Mucosa of stomach (tissue), 1 donor: ENCODE data around the gene APBA1.

Experiments used
- H3K27me3 ChIP-seq: one replicate; pipeline ENCODE4 v1.7.0; 2013; ENCODE audit warnings: mild to moderate bottlenecking, low read length; ENCODE audit not compliant: control insufficient read depth, insufficient read depth
- H3K36me3 ChIP-seq: one replicate; pipeline ENCODE4 v1.7.0; 2013; ENCODE audit warnings: low read length; ENCODE audit not compliant: control insufficient read depth, insufficient read depth
- H3K4me1 ChIP-seq: one replicate; pipeline ENCODE4 v1.7.0; 2013; ENCODE audit warnings: mild to moderate bottlenecking, low read length; ENCODE audit not compliant: control insufficient read depth, insufficient read depth
- H3K4me3 ChIP-seq: one replicate; pipeline ENCODE4 v1.7.0; 2013; ENCODE audit warnings: low read length
- H3K9ac ChIP-seq: one replicate; pipeline ENCODE4 v1.7.0; 2013; ENCODE audit warnings: mild to moderate bottlenecking, low read length, moderate library complexity
- H3K9me3 ChIP-seq: one replicate; pipeline ENCODE4 v1.7.0; 2013; ENCODE audit warnings: mild to moderate bottlenecking, low read length, moderate library complexity; ENCODE audit not compliant: control insufficient read depth
- donor health status: Pancreatic carcinoma.

APBA1 gene

DNA sequence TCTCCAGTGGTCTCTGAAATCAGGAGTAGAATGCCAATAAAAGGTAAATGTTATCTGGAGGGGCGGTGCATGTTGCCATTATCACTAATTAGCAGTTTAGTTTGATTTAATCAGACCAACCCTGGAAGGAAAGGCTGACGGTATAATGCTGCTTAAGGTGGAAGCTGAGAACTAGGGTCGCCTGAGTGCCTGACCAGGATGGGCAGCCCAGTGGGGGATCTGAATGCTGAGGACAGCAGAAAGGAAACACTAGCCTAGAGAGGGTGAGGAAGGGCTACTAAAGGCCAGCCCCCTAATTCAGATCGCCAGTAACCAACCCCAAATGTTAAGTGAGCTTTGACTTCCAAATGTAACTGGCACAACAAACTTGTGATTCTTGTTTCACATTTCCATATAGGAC, 172.2 kb downstream of the APBA1 start:
- Histone ChIP-seq H3K36me3 (no peaks in the 10 kb centered on the region), H3K4me3 (no peak overlapping the region), H3K4me1 (no peaks in the 10 kb centered on the region), H3K9me3 (no peaks in the 10 kb centered on the region), H3K27me3 (no peaks in the 10 kb centered on the region), H3K9ac (no peak overlapping the region)

DNA sequence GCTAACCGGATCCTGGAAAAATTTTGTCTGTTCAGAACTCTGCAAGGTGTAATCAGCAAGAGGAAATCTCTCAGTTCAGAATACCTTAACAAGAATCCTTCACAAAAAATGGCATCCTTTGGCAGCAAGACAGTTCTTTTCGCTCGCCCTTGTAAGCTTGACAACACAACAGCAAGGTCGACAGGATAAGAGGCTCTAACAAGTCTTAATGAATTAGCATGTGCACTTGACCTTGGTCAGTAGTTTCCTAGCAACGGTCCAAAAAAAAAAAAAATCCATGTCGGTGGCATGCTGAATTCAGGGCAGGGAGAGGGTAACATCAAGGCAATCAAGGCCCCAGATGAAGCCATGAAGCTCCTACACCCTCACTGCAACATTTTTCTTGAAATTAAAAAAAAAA, 172.8 kb downstream of the APBA1 start:
- Histone ChIP-seq H3K9me3 (no peaks in the 10 kb centered on the region), H3K9ac (no peak overlapping the region), H3K4me1 (no peaks in the 10 kb centered on the region), H3K4me3 (no peak overlapping the region), H3K36me3 (no peaks in the 10 kb centered on the region), H3K27me3 (no peaks in the 10 kb centered on the region)

DNA sequence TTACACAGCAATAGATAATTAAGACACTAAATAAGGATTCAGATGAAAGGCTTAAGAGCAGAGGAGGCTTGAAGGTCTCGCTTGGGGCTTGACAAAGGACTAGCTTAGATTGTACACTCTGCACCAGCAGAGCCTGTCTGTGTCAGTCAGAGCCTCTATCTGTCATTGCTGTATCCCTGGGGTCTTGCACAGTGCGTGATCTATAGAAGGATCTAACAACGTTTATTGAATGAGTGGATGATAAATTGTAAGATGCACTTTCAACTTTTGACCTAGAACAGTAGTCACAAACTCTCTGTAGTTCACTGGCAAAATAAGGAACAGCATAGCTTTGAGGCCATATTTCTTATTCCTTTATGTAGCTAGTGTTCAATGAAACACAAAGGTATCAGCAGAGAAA, 173.7 kb downstream of the APBA1 start:
- H3K9ac ChIP-seq = no peak overlapping the region
- H3K36me3 ChIP-seq = no peaks in the 10 kb centered on the region
- H3K4me3 ChIP-seq = no peak overlapping the region

DNA sequence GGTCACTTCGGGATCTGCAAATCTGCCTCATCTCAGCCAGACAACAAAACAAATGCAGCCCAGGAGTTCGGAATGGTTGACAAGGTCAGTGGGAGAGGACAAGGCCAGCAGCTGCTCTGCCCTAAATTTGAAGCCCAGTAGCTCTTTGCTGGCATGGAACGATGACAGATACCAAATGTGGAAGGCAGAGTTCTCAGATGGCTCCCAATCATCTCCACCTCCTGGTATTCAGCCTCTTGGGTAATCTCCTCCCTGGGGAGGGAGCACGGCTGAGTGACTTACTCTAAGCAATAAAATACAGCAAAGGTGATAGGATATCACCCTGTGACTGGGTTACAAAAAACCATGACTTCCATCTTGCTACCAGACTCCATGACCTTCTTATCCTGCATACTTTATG, 174.4 kb downstream of the APBA1 start:
- Histone ChIP-seq H3K36me3 (no peaks in the 10 kb centered on the region), H3K9ac (no peak overlapping the region), H3K27me3 (no peaks in the 10 kb centered on the region), H3K9me3 (no peaks in the 10 kb centered on the region), H3K4me3 (no peak overlapping the region), H3K4me1 (no peaks in the 10 kb centered on the region)

More for the DNA sequence above, 173.7 kb downstream of the APBA1 start:
- H3K27me3 ChIP-seq = no peaks in the 10 kb centered on the region
- H3K4me1 ChIP-seq = no peaks in the 10 kb centered on the region
- no peaks in the 10 kb centered on the region for H3K9me3 ChIP-seq

DNA sequence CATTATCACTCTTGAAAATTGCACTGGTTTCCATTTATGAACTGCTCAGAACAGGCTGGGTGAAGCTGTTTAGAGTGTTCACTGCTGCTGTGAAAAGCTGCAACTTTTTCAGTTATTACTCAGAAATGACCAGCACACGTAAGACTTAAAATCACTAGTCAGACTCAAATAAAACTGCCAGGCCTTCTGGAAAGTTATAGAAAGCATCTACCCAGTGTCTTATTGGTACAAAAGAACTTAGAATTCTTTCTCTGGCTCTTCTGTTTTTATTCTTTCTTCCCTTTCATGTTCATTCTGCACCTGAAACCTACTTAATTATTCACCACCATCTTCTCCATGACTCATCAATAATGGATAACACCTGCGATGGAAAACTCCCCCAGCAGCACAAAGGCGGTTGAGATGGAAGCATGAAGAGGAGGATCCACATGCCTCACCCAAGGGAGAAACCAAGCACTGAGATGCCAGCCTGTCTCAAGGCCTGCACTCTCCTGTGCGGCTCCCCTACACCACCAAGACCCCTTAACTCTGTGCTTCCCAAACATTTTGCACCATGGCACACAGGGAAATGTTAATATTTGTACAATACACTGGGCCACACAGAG, 175.2 kb downstream of the APBA1 start:
- Histone ChIP-seq H3K36me3 (no peaks in the 10 kb centered on the region), H3K4me1 (no peaks in the 10 kb centered on the region), H3K27me3 (no peaks in the 10 kb centered on the region), H3K9ac (no peak overlapping the region), H3K4me3 (no peak overlapping the region), H3K9me3 (no peaks in the 10 kb centered on the region)

DNA sequence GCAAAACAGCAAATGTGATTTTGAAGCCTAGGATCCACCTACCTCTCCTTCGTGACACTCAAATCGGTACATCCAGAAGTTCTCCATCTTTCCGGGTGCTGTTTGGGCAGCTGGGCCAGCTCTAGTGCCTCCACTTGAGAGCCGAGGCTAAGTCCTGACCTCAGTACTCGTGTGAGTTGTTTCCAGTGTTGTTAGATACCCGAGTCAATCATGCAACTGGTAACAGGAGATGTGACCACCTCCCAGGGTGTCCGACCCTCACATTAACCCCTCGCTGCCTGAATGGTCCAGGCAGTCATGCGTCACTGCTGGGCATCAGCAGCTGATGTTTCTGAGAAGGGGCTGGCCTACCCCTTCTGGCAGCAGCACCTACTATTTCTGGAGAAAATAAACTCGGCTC, 176.9 kb downstream of the APBA1 start:
- H3K9me3 ChIP-seq = no peaks in the 10 kb centered on the region
- no peaks in the 10 kb centered on the region for H3K4me1 ChIP-seq
- no peak overlapping the region for H3K9ac ChIP-seq
- no peak overlapping the region for H3K4me3 ChIP-seq
- H3K27me3 ChIP-seq = no peaks in the 10 kb centered on the region
- no peaks in the 10 kb centered on the region for H3K36me3 ChIP-seq

DNA sequence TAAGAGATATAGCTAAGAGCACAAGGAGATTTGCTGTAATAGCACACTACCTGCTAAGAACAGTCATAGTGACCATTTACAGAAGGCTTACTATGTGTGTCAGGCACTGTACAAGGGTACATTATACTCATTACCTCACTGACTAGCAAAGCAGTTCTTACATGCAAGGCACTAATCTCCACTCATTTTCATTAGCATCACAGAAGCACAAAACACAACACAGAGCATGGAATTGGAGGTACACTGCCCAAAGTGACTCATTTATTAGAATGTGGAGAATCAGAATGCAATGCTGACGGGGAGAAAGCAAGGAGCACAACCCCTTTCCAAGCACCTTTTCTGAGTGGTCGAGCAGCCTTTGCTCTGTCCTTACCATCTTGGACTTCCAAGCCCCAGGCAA, 177.4 kb downstream of the APBA1 start:
- H3K27me3 ChIP-seq = no peaks in the 10 kb centered on the region
- no peak overlapping the region for H3K4me3 ChIP-seq

DNA sequence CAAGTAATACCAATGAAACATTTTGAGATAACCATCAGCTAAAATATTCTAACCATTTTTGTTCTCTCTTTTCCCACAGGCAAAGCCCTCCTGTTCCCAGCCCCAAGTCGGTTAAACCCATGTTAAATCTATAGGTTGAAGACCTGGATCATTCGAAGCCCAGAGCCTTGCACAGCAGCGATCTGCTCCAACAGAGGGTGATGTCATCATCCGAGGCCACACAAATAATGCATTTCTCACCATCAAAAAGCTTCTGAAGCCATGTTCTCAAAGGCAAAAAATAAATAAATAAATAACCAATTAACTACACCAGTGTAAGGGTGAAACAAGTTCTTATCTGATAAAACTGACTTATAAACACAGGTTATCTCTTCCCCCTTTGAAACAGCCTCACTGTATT, 178.0 kb downstream of the APBA1 start:
- H3K27me3 ChIP-seq = no peaks in the 10 kb centered on the region
- no peak overlapping the region for H3K9ac ChIP-seq
- H3K4me1 ChIP-seq = no peaks in the 10 kb centered on the region
- no peaks in the 10 kb centered on the region for H3K9me3 ChIP-seq
- no peaks in the 10 kb centered on the region for H3K36me3 ChIP-seq
- no peak overlapping the region for H3K4me3 ChIP-seq

More for the DNA sequence above, 177.4 kb downstream of the APBA1 start:
- no peaks in the 10 kb centered on the region for H3K36me3 ChIP-seq
- no peaks in the 10 kb centered on the region for H3K9me3 ChIP-seq
- no peaks in the 10 kb centered on the region for H3K4me1 ChIP-seq
- H3K9ac ChIP-seq = no peak overlapping the region

DNA sequence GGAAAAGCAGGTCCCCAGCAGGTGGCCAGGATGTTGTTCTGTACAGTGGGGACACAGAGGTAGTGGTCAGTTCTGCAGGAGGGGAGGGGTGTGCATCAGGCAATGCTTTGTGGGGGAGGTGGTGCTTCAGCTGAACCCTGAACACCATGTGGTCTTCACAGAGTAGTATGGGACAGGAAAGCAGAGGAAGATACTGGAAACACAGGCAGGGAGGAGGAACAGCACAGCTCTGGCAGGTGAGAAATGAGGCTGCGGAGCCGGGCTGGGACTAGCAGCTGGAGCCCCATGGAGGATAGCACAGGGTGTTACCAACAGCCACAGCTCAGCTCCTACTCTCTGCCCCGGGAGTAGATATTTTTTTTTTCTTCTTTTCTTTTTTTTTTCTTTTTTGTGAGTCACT, 185.7 kb downstream of the APBA1 start:
- Histone ChIP-seq H3K4me3 (no peak overlapping the region), H3K27me3 (no peaks in the 10 kb centered on the region), H3K9me3 (no peaks in the 10 kb centered on the region), H3K36me3 (no peaks in the 10 kb centered on the region), H3K4me1 (peaks cover 13% of the 10 kb centered on the region), H3K9ac (no peak overlapping the region)

DNA sequence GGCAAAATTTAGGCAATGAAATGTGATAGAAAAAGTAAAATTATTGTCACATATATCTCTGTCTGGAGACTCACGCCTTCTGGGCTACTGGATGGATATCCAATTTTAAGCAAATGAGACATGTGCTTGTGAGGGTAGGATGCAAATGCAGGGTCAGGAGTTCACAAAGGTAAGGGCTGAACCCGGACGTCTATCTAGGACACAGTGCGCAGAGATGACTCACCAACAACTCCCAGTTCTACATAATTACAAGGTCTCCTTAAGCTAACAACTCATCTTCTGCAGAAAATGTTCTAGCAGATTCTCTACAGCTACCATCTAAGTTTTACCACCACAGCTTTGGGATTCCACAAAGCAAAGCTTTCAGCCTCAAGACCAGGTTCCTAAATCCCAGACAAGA, 186.7 kb downstream of the APBA1 start:
- H3K9me3 ChIP-seq = no peaks in the 10 kb centered on the region
- peaks cover 13% of the 10 kb centered on the region for H3K4me1 ChIP-seq
- H3K27me3 ChIP-seq = no peaks in the 10 kb centered on the region
- no peak overlapping the region for H3K9ac ChIP-seq
- no peaks in the 10 kb centered on the region for H3K36me3 ChIP-seq
- H3K4me3 ChIP-seq = no peak overlapping the region

DNA sequence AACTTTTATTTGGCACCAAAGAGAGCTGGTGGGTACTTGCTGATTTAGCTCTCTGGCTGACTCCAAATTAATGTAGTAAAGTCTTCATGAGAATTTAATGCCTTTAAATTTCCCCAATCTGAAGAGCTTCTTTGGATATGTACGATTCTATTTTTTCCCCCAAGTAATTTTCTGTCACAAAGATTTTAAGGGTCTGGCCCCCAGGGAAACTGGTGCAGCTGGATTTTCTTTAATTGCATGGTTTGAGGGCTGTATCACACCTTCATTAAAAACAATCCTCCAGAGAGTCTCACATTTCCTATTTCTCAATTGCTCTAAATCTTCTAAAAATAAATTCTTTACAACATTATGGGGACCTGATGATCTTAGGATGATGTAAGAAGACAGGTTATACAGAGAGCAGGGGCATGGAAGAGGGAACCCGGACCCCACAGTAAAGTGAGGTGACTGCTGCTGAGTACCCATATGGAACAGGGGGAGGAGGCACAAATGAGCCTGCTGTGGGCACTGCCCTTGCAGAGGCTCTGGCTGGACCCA, 188.2 kb downstream of the APBA1 start:
- no peaks in the 10 kb centered on the region for H3K27me3 ChIP-seq
- H3K36me3 ChIP-seq = no peaks in the 10 kb centered on the region
- H3K9ac ChIP-seq = no peak overlapping the region
- H3K4me1 ChIP-seq = peaks cover 13% of the 10 kb centered on the region
- no peak overlapping the region for H3K4me3 ChIP-seq
- no peaks in the 10 kb centered on the region for H3K9me3 ChIP-seq

DNA sequence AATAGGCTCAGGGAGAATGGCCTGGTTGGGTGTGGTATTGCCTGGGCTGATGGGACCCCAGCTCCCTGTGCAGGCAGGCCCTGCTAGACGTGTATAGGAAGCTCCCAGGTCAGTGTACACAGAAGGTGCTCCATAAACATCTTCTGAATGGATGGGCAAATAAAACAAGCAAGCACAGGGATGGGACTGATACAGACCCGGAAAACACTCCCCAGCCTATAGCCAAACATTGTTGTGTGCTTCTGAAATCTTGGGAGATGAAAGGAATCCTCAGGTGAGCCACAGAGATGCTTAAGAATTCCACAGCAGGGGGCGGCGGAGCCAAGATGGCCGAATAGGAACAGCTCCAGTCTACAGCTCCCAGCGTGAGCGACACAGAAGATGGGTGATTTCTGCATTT, 195.4 kb downstream of the APBA1 start:
- Histone ChIP-seq H3K9me3 (no peaks in the 10 kb centered on the region), H3K4me3 (no peak overlapping the region), H3K4me1 (peaks cover 24% of the 10 kb centered on the region), H3K36me3 (no peaks in the 10 kb centered on the region), H3K9ac (no peak overlapping the region), H3K27me3 (no peaks in the 10 kb centered on the region)

DNA sequence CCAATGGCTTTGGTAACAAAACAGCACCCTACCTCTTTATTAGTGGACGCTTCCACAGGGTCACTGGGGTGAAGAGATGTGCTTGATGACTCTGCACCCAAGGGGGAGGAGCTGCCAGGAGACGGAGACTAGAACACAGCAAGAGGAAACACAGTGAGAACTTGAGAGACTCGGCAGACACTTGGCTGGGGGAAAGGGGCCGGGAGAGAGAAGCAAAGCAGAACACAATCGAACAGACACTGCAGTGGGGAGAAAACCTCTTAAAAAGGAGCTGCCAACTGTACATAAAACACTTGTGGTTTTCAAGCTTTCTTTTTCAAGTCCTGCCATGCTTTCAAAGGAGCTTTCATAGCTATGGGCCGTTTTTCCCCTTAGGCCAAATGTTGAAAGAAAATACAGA, 196.2 kb downstream of the APBA1 start:
- H3K4me1 ChIP-seq = peaks cover 31% of the 10 kb centered on the region
- H3K9me3 ChIP-seq = no peaks in the 10 kb centered on the region
- no peak overlapping the region for H3K9ac ChIP-seq
- H3K27me3 ChIP-seq = no peaks in the 10 kb centered on the region
- H3K36me3 ChIP-seq = no peaks in the 10 kb centered on the region
- no peak overlapping the region for H3K4me3 ChIP-seq
